Omental fat pad (tissue), 4 donors: ENCODE results near the gene TMEM132C. TPM values are rescaled to one million over a fixed set of nuclear protein-coding genes. Genes with fewer than 3 reads are reported as not detected.

Experiments used
- ATAC-seq: fragments of 150-250 bp; one replicate; pipeline ENCODE4 v1.9.1; 2016; ENCODE audit warnings: mild to moderate bottlenecking, moderate library complexity; ENCODE audit not compliant: low FRiP score
- DNase-seq: peaks from one replicate; pipeline ENCODE4 v3.0.0-alpha.2; 2019; ENCODE audit warnings: low spot score
- CTCF ChIP-seq, 3 donors: fragments of 450-650 bp; IDR thresholded peaks; one replicate each; pipeline ENCODE4 v1.5.1; 2016 to 2017; ENCODE audit warnings: antibody characterized with exemption in 3 of 3, mild to moderate bottlenecking in 3 of 3, moderate library complexity in 2 of 3
- total RNA-seq, 4 donors: library from RNA; depleted of rRNA; stranded (reverse); fragments of >200 nt; gene quantifications; one replicate each; pipeline ENCODE4 v1.1.0, GENCODE V29; 2016

The TMEM132C gene
- total RNA-seq, 4 donors from 2014 or later = 15.6 to 109 (median 44.9) TPM

DNA sequence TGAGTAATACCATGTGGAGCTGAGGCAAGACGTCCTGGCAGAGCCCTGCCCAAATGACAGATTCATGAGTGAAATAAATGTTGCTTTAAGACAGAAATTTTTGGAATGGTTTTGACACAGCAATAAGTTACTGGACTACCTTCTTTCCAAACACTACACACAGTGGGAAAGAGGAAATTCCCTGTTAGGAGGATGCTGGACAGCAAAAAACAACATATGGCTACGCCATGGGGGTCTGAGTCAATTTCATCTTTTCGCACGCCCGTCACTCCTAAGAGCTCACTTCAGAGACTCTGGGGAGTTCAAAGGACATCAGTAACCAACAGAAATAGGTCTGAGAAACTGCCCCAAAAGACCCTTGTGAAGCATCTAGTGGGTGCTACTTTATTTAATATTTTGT lies 55.4 kb downstream of the TMEM132C start:
- TF ChIP-seq CTCF (IDR thresholded peaks at IDR 0.05) = no peak
- ATAC-seq = no peak
- DNase-seq = no peak

GRCh38 chr12:128323145-128323920 lies 56.4 kb downstream of the TMEM132C start:
- DNase-seq (no peak), ATAC-seq (no peak)
- TF ChIP-seq CTCF (IDR thresholded peaks at IDR 0.05) = no peak

DNA sequence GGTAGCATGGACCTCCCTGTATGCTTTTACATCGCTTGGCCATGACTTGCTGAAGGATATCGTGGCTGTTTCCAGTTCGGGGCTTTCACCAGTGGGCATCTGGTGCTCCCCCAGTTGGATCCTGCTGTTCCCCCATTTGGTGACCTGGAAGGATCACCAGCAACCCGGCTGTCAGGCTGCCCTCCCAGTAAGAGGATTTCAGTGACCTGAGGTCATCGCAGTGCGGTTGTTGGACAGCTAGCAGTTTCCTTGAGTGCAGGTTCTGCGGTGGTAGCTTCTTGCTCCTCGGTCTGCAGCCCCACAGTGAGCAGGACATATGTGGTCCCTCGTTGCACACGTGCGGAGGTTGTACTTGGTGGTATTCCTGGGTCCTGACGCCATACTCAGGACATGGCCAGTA lies 58.7 kb downstream of the TMEM132C start:
- DNase-seq = no peak
- ATAC-seq = no peak
- no peak for TF ChIP-seq CTCF (IDR thresholded peaks at IDR 0.05)

DNA sequence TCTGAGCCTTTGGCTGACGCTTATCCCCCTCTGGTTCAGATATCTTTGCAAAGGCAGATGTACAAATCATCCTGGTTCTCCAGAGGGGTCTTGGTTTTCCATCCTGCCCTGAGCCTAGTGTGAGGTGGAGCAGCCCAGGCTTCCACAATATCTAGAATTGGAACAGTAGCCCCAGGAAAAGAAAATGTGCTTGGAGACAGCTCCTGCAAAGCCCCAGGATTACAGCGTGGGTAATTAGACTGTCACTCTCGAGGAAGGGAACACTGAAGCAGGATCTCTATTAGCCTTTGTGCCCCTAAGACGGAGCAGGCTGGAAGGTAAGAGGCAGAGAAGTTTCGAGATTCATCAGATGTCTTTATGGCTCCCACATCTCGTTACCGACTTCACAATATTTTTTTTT lies 59.4 kb downstream of the TMEM132C start:
- no peak for ATAC-seq
- TF ChIP-seq CTCF (IDR thresholded peaks at IDR 0.05) = no peak
- no peak for DNase-seq

- ATAC-seq (no peak), DNase-seq (no peak)
- no peak for TF ChIP-seq CTCF (IDR thresholded peaks at IDR 0.05)
Measured at GRCh38 chr12:128328961-128329360, 62.0 kb downstream of the TMEM132C start.

DNA sequence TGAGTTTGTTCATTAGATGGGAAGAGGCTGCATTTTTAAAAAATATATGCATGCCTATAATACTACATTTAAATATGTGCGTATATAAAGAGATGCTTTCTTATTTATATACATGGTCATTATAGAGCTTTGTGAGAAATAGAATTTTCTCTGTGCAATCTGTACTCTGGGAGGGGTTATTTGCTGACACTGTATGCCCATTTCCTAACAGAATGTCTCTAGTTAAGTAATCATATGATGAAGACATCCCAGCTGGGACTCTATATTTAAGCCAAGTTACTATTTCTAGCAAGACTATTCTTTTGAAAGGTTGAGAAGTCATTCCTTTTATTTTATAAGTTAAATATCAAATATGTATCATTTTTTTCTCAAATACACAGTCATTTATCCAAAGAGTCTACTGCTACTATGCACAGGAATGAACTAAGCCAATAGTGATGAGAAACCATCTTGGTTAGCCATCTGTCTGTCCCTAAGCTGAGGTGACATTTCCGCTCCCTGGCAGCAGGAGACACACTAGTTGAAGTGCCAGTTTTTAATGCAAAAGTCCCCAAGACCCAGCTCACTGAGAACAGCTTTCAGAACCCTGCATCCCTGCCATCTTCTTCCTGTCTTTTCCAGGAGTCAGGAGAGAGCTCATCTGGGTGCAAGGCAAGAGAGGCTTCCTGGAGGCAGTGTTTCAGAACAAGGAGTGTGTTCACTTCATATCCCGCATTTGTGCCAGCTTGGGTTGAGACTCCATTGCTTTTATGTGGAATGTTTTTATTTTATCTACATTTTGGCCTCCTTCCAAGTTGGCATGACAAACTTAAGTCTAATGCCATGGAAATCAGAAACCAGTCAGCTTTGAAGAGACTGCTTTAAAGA lies 69.5 kb downstream of the TMEM132C start:
- TF ChIP-seq CTCF (IDR thresholded peaks at IDR 0.05) = no peak
- DNase-seq = no peak
- ATAC-seq = no peak

GRCh38 chr12:128337071-128337345 lies 70.0 kb downstream of the TMEM132C start:
- TF ChIP-seq CTCF (IDR thresholded peaks at IDR 0.05) = no peak
- DNase-seq (no peak), ATAC-seq (no peak)
